HL-60 (cell line): ENCODE measurements around the gene IFITM10.

ENCODE experiments used
- DNase-seq, 2 experiments: peaks; one replicate each; pipeline ENCODE4 v3.0.0-alpha.2; 2010 to 2020; ENCODE audit warnings: low read depth in 1 of 2, low spot score in 1 of 2
- H3K27ac ChIP-seq: fragments of 250-450 bp; sonication (Bioruptor Pico); replicated peaks from 2 replicates; pipeline ENCODE4 v1.5.1; 2020; ENCODE audit warnings: mild to moderate bottlenecking, moderate library complexity
- H3K27me3 ChIP-seq: fragments of 250-450 bp; sonication (Bioruptor Pico); 2 replicates; pipeline ENCODE4 v1.5.1; 2021; ENCODE audit warnings: mild to moderate bottlenecking, moderate library complexity; ENCODE audit not compliant: insufficient read depth, poor library complexity, severe bottlenecking
- H3K4me3 ChIP-seq: replicated peaks from 2 replicates; pipeline ENCODE4 v1.5.1; 2011; ENCODE audit warnings: mild to moderate bottlenecking, control low read depth, low read length; ENCODE audit not compliant: insufficient read depth
- GABPA ChIP-seq: IDR thresholded peaks from 2 replicates; pipeline ENCODE4 v1.6.1; 2012; ENCODE audit warnings: low read depth
- POLR2AphosphoS5 ChIP-seq: IDR thresholded peaks from 2 replicates; pipeline ENCODE4 v1.6.1; 2012; ENCODE audit warnings: low read depth
- SPI1 ChIP-seq: IDR thresholded peaks from 2 replicates; pipeline ENCODE4 v1.6.1; 2012; ENCODE audit warnings: low read depth, mild to moderate bottlenecking, borderline replicate concordance
- TF ChIP-seq, protein P1 (sequence below): IDR thresholded peaks from one replicate; pipeline ENCODE4 v1.5.1; 2011; ENCODE audit warnings: low read length, control low read depth, inconsistent platforms; ENCODE audit not compliant: insufficient read depth
- TF ChIP-seq, protein P2 (sequence below): IDR thresholded peaks from 2 replicates; pipeline ENCODE4 v1.6.1; 2012; ENCODE audit warnings: low read depth; ENCODE audit not compliant: insufficient replicate concordance

IFITM10 gene

DNA sequence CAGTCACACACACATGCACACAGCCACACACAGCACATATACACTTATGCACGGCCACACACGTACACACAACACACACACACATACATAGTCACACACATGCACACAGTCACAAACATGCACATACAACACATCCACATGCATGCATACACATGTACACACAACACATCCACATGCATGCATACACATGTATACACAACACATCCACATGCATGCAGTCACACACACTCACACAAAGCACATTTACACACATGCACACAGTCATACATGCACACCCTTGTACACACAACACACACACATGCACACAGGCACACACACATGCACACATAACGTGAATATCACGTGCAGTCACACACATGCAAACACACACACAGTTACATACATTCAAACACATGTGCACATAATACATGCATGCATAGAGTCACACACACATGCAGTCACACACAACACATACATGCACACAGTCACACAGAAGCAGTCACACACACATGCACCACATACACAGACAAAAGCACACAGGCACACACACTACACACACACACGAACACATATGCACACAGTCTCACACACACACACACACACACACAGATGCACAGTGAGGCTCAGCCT, 18.8 kb downstream of the IFITM10 start:
- no peak for DNase-seq
- TF ChIP-seq, protein P1, sequence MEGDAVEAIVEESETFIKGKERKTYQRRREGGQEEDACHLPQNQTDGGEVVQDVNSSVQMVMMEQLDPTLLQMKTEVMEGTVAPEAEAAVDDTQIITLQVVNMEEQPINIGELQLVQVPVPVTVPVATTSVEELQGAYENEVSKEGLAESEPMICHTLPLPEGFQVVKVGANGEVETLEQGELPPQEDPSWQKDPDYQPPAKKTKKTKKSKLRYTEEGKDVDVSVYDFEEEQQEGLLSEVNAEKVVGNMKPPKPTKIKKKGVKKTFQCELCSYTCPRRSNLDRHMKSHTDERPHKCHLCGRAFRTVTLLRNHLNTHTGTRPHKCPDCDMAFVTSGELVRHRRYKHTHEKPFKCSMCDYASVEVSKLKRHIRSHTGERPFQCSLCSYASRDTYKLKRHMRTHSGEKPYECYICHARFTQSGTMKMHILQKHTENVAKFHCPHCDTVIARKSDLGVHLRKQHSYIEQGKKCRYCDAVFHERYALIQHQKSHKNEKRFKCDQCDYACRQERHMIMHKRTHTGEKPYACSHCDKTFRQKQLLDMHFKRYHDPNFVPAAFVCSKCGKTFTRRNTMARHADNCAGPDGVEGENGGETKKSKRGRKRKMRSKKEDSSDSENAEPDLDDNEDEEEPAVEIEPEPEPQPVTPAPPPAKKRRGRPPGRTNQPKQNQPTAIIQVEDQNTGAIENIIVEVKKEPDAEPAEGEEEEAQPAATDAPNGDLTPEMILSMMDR = no peak
- TF ChIP-seq SPI1 (no peak), GABPA (no peak), POLR2AphosphoS5 (no peak)
- TF ChIP-seq, protein P2, sequence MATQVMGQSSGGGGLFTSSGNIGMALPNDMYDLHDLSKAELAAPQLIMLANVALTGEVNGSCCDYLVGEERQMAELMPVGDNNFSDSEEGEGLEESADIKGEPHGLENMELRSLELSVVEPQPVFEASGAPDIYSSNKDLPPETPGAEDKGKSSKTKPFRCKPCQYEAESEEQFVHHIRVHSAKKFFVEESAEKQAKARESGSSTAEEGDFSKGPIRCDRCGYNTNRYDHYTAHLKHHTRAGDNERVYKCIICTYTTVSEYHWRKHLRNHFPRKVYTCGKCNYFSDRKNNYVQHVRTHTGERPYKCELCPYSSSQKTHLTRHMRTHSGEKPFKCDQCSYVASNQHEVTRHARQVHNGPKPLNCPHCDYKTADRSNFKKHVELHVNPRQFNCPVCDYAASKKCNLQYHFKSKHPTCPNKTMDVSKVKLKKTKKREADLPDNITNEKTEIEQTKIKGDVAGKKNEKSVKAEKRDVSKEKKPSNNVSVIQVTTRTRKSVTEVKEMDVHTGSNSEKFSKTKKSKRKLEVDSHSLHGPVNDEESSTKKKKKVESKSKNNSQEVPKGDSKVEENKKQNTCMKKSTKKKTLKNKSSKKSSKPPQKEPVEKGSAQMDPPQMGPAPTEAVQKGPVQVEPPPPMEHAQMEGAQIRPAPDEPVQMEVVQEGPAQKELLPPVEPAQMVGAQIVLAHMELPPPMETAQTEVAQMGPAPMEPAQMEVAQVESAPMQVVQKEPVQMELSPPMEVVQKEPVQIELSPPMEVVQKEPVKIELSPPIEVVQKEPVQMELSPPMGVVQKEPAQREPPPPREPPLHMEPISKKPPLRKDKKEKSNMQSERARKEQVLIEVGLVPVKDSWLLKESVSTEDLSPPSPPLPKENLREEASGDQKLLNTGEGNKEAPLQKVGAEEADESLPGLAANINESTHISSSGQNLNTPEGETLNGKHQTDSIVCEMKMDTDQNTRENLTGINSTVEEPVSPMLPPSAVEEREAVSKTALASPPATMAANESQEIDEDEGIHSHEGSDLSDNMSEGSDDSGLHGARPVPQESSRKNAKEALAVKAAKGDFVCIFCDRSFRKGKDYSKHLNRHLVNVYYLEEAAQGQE = no peak
- Histone ChIP-seq H3K27ac (no peak overlapping the region), H3K4me3 (no peak overlapping the region), H3K27me3 (peaks cover 26% of the 10 kb centered on the region)

DNA sequence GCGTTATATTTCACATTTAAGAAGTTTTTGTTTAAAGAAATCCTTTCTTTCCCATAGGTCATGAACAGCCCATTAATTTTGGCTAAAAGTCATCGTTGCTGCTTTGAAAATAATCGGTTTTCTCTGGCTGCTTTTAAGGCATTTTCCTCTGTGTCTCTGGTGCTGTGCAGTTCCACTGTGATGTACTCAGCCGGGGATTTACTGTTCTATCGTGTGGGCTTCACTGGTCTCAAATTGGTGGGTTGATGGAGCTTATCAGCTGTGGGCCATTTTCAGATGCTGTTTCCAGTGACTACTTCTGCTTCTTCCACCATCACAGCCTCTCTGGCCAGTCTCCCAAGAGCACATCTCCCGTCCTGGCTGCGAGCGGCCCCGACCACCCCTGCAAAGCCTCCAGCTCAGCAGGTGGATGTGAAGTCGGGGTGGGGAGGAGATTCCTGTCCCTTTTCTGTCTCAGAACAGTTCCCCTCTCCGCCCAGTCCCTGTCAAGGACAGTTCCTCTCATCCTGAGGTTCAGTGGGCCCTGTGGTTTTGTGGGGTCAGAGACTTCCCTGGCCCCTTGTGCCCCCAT, 20.3 kb downstream of the IFITM10 start:
- no peak overlapping the region for H3K4me3 ChIP-seq
- peaks cover 26% of the 10 kb centered on the region for H3K27me3 ChIP-seq
- TF ChIP-seq GABPA (no peak), SPI1 (no peak), POLR2AphosphoS5 (no peak)
- TF ChIP-seq, protein P2 = no peak
- TF ChIP-seq, protein P1 = no peak
- DNase-seq = no peak
- H3K27ac ChIP-seq = no peak overlapping the region

DNA sequence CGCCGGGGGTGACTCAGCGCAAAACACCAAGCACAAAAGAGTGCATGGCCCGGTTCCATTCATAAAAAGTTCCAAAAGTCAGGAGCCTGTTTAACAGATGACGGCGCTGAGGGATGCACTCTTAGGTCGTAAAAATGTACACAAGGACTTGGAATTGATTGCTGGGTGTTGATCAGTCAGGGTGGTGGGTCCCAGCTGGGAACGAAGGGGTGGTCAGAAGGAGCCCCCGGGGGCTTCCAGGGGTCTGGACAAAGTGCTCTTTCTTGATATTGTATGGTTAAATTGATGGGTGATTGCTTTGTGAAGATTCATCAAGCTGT, 20.7 kb downstream of the IFITM10 start:
- H3K27me3 ChIP-seq = peaks cover 26% of the 10 kb centered on the region
- no peak overlapping the region for H3K27ac ChIP-seq
- TF ChIP-seq GABPA = no peak
- TF ChIP-seq, protein P1 = no peak
- TF ChIP-seq POLR2AphosphoS5 = no peak
- no peak for TF ChIP-seq SPI1
- TF ChIP-seq, protein P2 = no peak
- DNase-seq = no peak
- peak overlapping the region; percentile 22 for H3K4me3 ChIP-seq
